ENCODE measurements around the gene AZIN2. TPM values are rescaled to one million over a fixed set of nuclear protein-coding genes. Genes with fewer than 3 reads are reported as not detected.
A peak's percentile ranks its signal among the peaks of the same experiment; 100 is the strongest.
"Not testable (repeated sequence)": the region's sequence is repeated elsewhere in the genome, so short reads cannot be mapped to it uniquely, and the experiment has no call there.

The AZIN2 gene
- total RNA-seq, 1 donor from 2014 or later: 5.7 TPM

DNA sequence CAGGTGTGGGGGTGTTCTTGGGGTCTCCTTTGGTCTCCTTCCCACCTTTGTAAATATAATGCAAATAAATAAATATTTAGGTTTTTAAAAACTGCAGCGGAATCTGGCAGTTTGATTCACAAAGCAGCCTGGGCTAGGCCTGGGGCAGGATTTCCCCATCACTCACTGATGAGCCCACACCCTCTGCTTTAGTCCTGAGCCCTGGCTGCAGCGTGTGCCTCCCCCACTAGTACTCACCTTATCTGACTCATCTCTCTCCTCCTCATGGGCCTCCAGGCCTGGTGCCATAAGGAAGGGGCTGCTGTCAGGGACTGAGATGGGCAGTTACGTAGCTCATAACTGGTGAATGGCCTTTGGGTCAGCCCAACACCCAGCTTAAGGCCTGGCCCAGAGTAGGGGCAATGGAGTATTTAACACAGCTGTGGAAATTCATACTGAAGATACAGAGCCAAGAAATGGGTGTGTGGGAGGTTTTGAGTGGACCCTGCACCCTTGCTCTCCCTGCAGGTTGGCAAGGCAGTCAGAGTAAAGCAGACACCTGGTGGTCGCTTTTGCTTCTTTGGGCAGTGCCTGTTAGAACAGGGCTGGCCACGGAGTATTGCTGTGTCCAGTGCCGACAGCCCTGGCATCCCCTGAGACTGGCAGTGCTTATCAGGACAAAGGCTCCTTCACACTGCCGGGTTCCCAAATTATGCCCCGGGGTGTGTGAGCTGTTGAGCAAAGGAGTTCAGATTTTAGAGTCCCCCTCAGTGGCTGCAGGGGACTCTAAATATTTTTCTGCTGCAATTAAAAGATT lies 39.7 kb downstream of the AZIN2 start:
- Histone ChIP-seq H3K27me3 (ENCODE audit: control insufficient read depth in 3 of 3, insufficient read depth in 3 of 3, low read length in 3 of 3) (no peaks in the 10 kb centered on the region), H3K27ac (ENCODE audit: low read depth, low read length) (no peak overlapping the region), H3K4me1 (ENCODE audit: control insufficient read depth in 3 of 3, insufficient read depth in 3 of 3, low read length in 3 of 3) (no peaks in the 10 kb centered on the region), H3K9ac (ENCODE audit: low read depth in 1 of 3, low read length in 3 of 3) (no peak overlapping the region), H3K4me3 (ENCODE audit: low read length in 3 of 3) (no peak overlapping the region), H3K36me3 (ENCODE audit: control insufficient read depth in 3 of 3, insufficient read depth in 3 of 3, low read length in 3 of 3) (no peaks in the 10 kb centered on the region), H3K9me3 (ENCODE audit: control insufficient read depth in 3 of 3, low read length in 3 of 3) (no peaks in the 10 kb centered on the region)

DNA sequence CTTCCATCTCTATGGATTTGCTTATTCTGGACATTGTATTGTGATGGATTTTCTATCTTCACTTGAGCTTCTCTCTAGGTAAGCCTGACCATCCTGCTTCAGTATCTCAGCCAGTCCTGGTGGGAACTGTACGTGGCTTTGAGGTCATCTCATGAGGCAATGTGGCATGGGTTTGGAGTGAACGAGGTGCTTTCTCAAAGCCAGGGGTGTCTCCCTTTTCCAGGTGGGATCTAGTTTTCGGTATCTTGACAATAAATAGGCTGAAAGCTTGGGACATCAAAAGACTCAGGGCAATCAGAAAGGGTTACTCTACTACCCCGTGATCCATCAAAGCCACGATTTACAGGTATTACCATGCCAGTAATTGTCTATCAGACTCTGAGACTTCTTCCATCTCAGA lies 40.8 kb downstream of the AZIN2 start:
- Histone ChIP-seq H3K9me3 (ENCODE audit: control insufficient read depth in 3 of 3, low read length in 3 of 3) (no peaks in the 10 kb centered on the region), H3K4me1 (ENCODE audit: control insufficient read depth in 3 of 3, insufficient read depth in 3 of 3, low read length in 3 of 3) (peaks cover 6 to 7% (median 7%) of the 10 kb centered on the region in 3 donors), H3K27me3 (ENCODE audit: control insufficient read depth in 3 of 3, insufficient read depth in 3 of 3, low read length in 3 of 3) (no peaks in the 10 kb centered on the region), H3K9ac (ENCODE audit: low read depth in 1 of 3, low read length in 3 of 3) (no peak overlapping the region), H3K36me3 (ENCODE audit: control insufficient read depth in 3 of 3, insufficient read depth in 3 of 3, low read length in 3 of 3) (no peaks in the 10 kb centered on the region), H3K27ac (ENCODE audit: low read depth, low read length) (no peak overlapping the region), H3K4me3 (ENCODE audit: low read length in 3 of 3) (no peak overlapping the region)

DNA sequence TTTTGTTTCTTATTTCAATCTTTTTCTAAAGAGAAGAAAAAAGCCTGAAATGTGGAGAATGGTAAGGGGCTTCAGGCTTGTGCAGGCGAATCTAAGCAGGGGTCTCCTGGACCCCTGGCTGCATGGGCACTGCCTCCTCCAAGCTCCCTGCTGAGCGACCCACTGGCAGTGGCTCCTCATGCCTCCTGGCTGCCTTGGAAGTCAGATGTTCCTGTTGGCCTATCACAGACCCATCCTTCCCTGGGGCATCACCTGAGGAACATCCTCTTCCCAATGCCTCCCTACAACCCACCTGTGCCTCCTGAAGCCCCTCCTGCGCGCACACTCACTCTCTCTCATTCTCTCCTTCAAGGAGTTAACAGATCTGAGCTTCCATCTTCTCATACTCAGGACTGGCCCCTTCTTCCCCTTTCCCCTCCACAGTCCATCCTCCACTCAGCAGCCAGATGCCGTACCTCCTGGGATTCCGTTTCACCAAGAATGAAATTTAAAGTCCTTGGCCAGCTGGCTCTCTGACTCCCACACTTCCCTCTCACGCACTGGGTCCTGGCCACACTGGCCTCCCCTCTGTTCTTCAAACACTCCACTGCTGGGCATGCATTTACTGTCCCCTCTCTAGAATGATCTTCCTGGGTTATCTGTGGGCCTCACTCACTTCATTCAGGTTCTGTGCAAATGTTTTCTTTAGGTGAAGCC lies 41.7 kb downstream of the AZIN2 start:
- Histone ChIP-seq H3K4me1 (ENCODE audit: control insufficient read depth in 3 of 3, insufficient read depth in 3 of 3, low read length in 3 of 3) (peaks cover 6 to 8% (median 8%) of the 10 kb centered on the region in 3 donors), H3K4me3 (ENCODE audit: low read length in 3 of 3) (no peak overlapping the region), H3K27ac (ENCODE audit: low read depth, low read length) (no peak overlapping the region), H3K27me3 (ENCODE audit: control insufficient read depth in 3 of 3, insufficient read depth in 3 of 3, low read length in 3 of 3) (no peaks in the 10 kb centered on the region), H3K9me3 (ENCODE audit: control insufficient read depth in 3 of 3, low read length in 3 of 3) (no peaks in the 10 kb centered on the region), H3K9ac (ENCODE audit: low read depth in 1 of 3, low read length in 3 of 3) (no peak overlapping the region), H3K36me3 (ENCODE audit: control insufficient read depth in 3 of 3, insufficient read depth in 3 of 3, low read length in 3 of 3) (no peaks in the 10 kb centered on the region)

- Histone ChIP-seq H3K27me3 (ENCODE audit: control insufficient read depth in 3 of 3, insufficient read depth in 3 of 3, low read length in 3 of 3) (no peaks in the 10 kb centered on the region), H3K27ac (ENCODE audit: low read depth, low read length) (no peak overlapping the region), H3K9ac (ENCODE audit: low read depth in 1 of 3, low read length in 3 of 3) (no peak overlapping the region), H3K4me1 (ENCODE audit: control insufficient read depth in 3 of 3, insufficient read depth in 3 of 3, low read length in 3 of 3) (peaks cover 11 to 13% (median 13%) of the 10 kb centered on the region in 3 donors), H3K4me3 (ENCODE audit: low read length in 3 of 3) (no peak overlapping the region), H3K36me3 (ENCODE audit: control insufficient read depth in 3 of 3, insufficient read depth in 3 of 3, low read length in 3 of 3) (no peaks in the 10 kb centered on the region), H3K9me3 (ENCODE audit: control insufficient read depth in 3 of 3, low read length in 3 of 3) (no peaks in the 10 kb centered on the region)
Measured at GRCh38 chr1:33123266-33123665, 42.3 kb downstream of the AZIN2 start.

DNA sequence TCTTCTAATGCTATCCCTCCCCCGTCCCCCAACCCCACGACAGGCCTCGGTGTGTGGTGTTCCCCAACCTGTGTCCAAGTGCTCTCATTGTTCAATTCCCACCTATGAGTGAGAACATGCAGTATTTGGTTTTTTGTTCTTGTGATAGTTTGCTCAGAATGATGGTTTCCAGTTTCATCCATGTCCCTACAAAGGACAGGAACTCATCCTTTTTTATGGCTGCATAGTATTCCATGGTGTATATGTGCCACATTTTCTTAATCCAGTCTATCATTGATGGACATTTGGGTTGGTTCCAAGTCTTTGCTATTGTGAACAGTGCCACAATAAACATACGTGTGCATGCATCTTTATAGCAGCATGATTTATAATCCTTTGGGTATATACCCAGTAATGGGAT lies 43.7 kb downstream of the AZIN2 start:
- not testable (repeated sequence) for H3K27me3 ChIP-seq (ENCODE audit: control insufficient read depth in 3 of 3, insufficient read depth in 3 of 3, low read length in 3 of 3); H3K27ac ChIP-seq (ENCODE audit: low read depth, low read length); H3K4me3 ChIP-seq (ENCODE audit: low read length in 3 of 3); H3K9ac ChIP-seq (ENCODE audit: low read depth in 1 of 3, low read length in 3 of 3); H3K9me3 ChIP-seq (ENCODE audit: control insufficient read depth in 3 of 3, low read length in 3 of 3); H3K36me3 ChIP-seq (ENCODE audit: control insufficient read depth in 3 of 3, insufficient read depth in 3 of 3, low read length in 3 of 3)
- peaks cover 16 to 20% (median 16%) of the 10 kb centered on the region in 3 donors for H3K4me1 ChIP-seq (ENCODE audit: control insufficient read depth in 3 of 3, insufficient read depth in 3 of 3, low read length in 3 of 3)

- Histone ChIP-seq H3K36me3 (ENCODE audit: control insufficient read depth in 3 of 3, insufficient read depth in 3 of 3, low read length in 3 of 3) (no peaks in the 10 kb centered on the region), H3K27ac (ENCODE audit: low read depth, low read length) (peak overlapping the region; percentile 86), H3K4me3 (ENCODE audit: low read length in 3 of 3) (peak overlapping the region; percentile 77 to 86 (median 84)), H3K9me3 (ENCODE audit: control insufficient read depth in 3 of 3, low read length in 3 of 3) (no peaks in the 10 kb centered on the region), H3K9ac (ENCODE audit: low read depth in 1 of 3, low read length in 3 of 3) (peak overlapping the region; percentile 76 to 82 (median 80)), H3K27me3 (ENCODE audit: control insufficient read depth in 3 of 3, insufficient read depth in 3 of 3, low read length in 3 of 3) (no peaks in the 10 kb centered on the region), H3K4me1 (ENCODE audit: control insufficient read depth in 3 of 3, insufficient read depth in 3 of 3, low read length in 3 of 3) (peaks cover 16 to 33% (median 26%) of the 10 kb centered on the region in 3 donors)
Measured at GRCh38 chr1:33126411-33127000, 45.6 kb downstream of the AZIN2 start.

DNA sequence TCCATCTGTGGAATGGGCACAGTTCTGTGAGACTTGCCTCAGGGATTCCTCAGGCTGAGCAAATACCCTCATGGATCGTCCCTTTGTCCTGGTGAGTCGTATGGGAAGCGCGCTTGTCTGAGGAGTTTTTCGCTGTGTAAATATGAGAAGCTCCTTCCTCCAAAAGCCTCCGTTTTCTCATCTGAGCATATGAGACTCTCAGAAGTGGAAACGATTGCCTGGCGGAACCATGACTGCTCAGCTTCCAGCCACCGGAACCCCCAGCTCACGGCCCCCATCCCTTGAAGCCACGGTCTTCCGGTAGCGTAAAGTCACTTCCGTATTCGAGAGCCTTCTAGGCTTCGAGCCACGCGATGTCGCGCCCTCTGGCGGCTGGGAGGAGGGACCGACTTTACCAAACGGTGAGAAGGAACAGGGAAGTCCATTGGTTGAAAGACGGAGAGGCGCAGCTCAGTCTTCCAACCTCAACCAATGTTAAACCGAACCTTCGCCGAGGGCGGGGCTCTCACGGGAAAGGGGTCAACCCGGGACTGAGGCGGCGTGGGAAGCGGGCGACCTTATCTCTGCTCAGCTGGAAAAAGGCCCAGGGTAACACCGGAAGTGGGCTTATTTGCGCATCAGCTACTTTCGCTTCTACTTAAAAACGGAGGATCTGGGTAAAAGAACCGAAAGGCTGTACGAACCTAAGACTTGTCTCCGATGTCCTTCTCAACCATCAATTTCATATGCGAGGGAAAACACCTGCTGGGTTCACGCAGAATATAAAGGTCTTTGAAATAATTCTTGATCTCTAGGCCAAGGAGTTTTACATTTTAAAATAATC lies 46.3 kb downstream of the AZIN2 start:
- H3K9me3 ChIP-seq (ENCODE audit: control insufficient read depth in 3 of 3, low read length in 3 of 3): no peaks in the 10 kb centered on the region

GRCh38 chr1:33128781-33129180 lies 47.8 kb downstream of the AZIN2 start:
- Histone ChIP-seq H3K9ac (ENCODE audit: low read depth in 1 of 3, low read length in 3 of 3) (peak overlapping the region in 1 of 3 donors; percentile 1), H3K9me3 (ENCODE audit: control insufficient read depth in 3 of 3, low read length in 3 of 3) (no peaks in the 10 kb centered on the region), H3K27ac (ENCODE audit: low read depth, low read length) (no peak overlapping the region), H3K4me3 (ENCODE audit: low read length in 3 of 3) (peak overlapping the region in 1 of 3 donors; percentile 10), H3K36me3 (ENCODE audit: control insufficient read depth in 3 of 3, insufficient read depth in 3 of 3, low read length in 3 of 3) (peaks cover 0 to 2% (median 0%) of the 10 kb centered on the region in 3 donors), H3K4me1 (ENCODE audit: control insufficient read depth in 3 of 3, insufficient read depth in 3 of 3, low read length in 3 of 3) (peaks cover 23 to 49% (median 40%) of the 10 kb centered on the region in 3 donors), H3K27me3 (ENCODE audit: control insufficient read depth in 3 of 3, insufficient read depth in 3 of 3, low read length in 3 of 3) (no peaks in the 10 kb centered on the region)

More for the DNA sequence above, 46.3 kb downstream of the AZIN2 start:
- Histone ChIP-seq H3K9ac (ENCODE audit: low read depth in 1 of 3, low read length in 3 of 3) (peak overlapping the region; percentile 80 to 86 (median 84)), H3K4me1 (ENCODE audit: control insufficient read depth in 3 of 3, insufficient read depth in 3 of 3, low read length in 3 of 3) (peaks cover 16 to 34% (median 26%) of the 10 kb centered on the region in 3 donors), H3K4me3 (ENCODE audit: low read length in 3 of 3) (peak overlapping the region; percentile 84 to 88 (median 86)), H3K27ac (ENCODE audit: low read depth, low read length) (peak overlapping the region; percentile 86), H3K27me3 (ENCODE audit: control insufficient read depth in 3 of 3, insufficient read depth in 3 of 3, low read length in 3 of 3) (no peaks in the 10 kb centered on the region), H3K36me3 (ENCODE audit: control insufficient read depth in 3 of 3, insufficient read depth in 3 of 3, low read length in 3 of 3) (no peaks in the 10 kb centered on the region)

DNA sequence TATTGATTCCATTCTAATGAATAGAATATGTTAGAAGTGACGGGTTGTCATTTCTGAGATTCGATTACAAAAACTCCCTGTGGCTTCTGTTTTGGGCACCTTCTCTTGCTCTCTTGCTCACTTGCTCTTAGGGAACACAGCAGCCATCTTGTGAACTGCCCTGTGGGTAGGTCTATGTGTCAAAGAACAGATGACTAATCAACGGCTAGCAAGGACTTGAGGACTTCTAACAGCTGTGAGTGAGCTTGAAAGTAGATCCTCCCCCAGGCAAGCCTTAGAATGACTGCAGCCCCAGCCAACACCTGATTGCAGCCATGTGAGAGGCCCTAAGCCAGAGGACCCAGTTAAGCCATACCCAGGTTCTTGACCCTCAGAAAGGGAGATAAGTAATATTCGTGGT lies 49.3 kb downstream of the AZIN2 start:
- no peaks in the 10 kb centered on the region for H3K9me3 ChIP-seq (ENCODE audit: control insufficient read depth in 3 of 3, low read length in 3 of 3)
- H3K4me1 ChIP-seq (ENCODE audit: control insufficient read depth in 3 of 3, insufficient read depth in 3 of 3, low read length in 3 of 3): peaks cover 23 to 53% (median 45%) of the 10 kb centered on the region in 3 donors
- peak overlapping the region; percentile 6 for H3K27ac ChIP-seq (ENCODE audit: low read depth, low read length)
- no peak overlapping the region for H3K9ac ChIP-seq (ENCODE audit: low read depth in 1 of 3, low read length in 3 of 3)
- H3K36me3 ChIP-seq (ENCODE audit: control insufficient read depth in 3 of 3, insufficient read depth in 3 of 3, low read length in 3 of 3): peaks cover 0 to 2% (median 0%) of the 10 kb centered on the region in 3 donors
- H3K4me3 ChIP-seq (ENCODE audit: low read length in 3 of 3): no peak overlapping the region
- H3K27me3 ChIP-seq (ENCODE audit: control insufficient read depth in 3 of 3, insufficient read depth in 3 of 3, low read length in 3 of 3): no peaks in the 10 kb centered on the region

Data from skeletal muscle tissue (tissue), 4 donors.